ENCODE measurements around the gene SHB.

SHB gene

DNA sequence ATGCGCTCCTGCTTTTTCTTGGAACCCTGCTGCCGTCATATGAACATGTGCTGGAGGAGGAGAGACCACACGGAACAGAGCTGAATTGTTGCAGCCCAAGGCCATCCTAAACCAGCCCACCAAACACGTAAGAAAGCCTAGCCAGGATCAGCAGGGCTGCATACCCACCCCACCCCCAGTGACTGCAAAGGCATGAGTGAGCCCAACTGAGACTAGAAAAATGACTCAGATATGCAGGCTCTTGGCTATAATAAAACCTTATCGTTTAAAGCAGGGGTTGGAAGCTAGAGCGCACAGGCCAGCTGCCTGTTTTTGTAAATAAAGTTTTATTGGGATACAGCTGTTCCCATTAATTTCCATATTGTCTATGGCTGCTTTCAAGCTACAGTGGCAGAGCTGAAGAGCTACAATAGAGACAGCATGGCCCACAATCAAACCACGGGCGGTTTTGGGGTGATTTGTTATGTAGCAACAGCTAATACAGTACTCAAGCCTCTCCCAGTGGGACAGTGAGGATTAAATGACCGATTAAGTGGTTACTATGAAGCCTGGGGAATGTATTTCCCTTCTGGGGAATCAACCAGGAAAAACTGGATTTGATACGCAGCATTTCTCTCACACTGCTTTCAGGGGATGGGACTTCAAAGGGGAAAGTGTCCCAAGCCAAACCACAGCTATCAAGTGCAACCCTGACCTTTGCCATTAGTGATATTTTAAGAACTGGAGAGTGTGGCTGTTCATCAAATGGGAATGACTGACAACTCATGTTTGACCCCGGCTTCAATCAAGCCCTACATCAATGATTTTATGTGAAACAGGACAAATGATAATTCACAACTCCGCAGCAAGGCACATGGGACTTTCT lies 6.3 kb downstream of the SHB start:
- peaks cover 0 to 5% of the 10 kb centered on the region in 2 donors for H3K36me3 ChIP-seq (ENCODE audit: control insufficient read depth in 1 of 2, insufficient read depth in 2 of 2, low read length in 2 of 2)
- H3K9me3 ChIP-seq (ENCODE audit: control insufficient read depth in 1 of 2, low read length in 2 of 2), result no peaks in the 10 kb centered on the region
- H3K27me3 ChIP-seq (ENCODE audit: control insufficient read depth in 1 of 2, insufficient read depth in 2 of 2, low read length in 2 of 2), result no peaks in the 10 kb centered on the region
- H3K9ac ChIP-seq (ENCODE audit: low read depth in 1 of 2, low read length in 2 of 2), result no peak overlapping the region
- no peak overlapping the region for H3K4me3 ChIP-seq (ENCODE audit: low read depth in 1 of 2, low read length in 2 of 2)
- no peak overlapping the region for H3K27ac ChIP-seq (ENCODE audit: low read depth, low read length)
- peaks cover 57 to 58% of the 10 kb centered on the region in 2 donors for H3K4me1 ChIP-seq (ENCODE audit: control insufficient read depth in 1 of 2, insufficient read depth in 2 of 2, low read length in 2 of 2)

DNA sequence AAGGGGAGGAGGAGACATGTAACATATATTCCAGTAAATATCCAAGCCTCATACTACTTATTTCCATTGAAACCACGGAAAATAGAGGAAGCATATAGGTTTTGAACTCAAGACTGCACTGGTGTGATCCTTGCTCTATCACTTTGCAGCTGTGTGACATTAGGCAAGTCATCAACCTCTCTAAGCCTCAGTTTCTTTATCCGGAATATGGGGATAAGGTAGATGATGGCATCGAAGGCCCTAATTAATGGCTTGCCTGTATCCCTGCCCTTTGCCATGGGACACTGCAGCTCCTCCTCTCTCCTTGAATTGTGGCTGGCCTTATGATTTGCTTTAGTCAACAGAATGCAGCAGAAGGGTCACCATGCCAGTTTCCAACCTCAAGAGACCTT lies 6.9 kb downstream of the SHB start:
- no peak overlapping the region for H3K9ac ChIP-seq (ENCODE audit: low read depth in 1 of 2, low read length in 2 of 2)
- no peaks in the 10 kb centered on the region for H3K9me3 ChIP-seq (ENCODE audit: control insufficient read depth in 1 of 2, low read length in 2 of 2)
- H3K4me1 ChIP-seq (ENCODE audit: control insufficient read depth in 1 of 2, insufficient read depth in 2 of 2, low read length in 2 of 2), result peaks cover 51 to 64% of the 10 kb centered on the region in 2 donors
- peaks cover 0 to 5% of the 10 kb centered on the region in 2 donors for H3K36me3 ChIP-seq (ENCODE audit: control insufficient read depth in 1 of 2, insufficient read depth in 2 of 2, low read length in 2 of 2)
- no peaks in the 10 kb centered on the region for H3K27me3 ChIP-seq (ENCODE audit: control insufficient read depth in 1 of 2, insufficient read depth in 2 of 2, low read length in 2 of 2)
- no peak overlapping the region for H3K4me3 ChIP-seq (ENCODE audit: low read depth in 1 of 2, low read length in 2 of 2)
- no peak overlapping the region for H3K27ac ChIP-seq (ENCODE audit: low read depth, low read length)

DNA sequence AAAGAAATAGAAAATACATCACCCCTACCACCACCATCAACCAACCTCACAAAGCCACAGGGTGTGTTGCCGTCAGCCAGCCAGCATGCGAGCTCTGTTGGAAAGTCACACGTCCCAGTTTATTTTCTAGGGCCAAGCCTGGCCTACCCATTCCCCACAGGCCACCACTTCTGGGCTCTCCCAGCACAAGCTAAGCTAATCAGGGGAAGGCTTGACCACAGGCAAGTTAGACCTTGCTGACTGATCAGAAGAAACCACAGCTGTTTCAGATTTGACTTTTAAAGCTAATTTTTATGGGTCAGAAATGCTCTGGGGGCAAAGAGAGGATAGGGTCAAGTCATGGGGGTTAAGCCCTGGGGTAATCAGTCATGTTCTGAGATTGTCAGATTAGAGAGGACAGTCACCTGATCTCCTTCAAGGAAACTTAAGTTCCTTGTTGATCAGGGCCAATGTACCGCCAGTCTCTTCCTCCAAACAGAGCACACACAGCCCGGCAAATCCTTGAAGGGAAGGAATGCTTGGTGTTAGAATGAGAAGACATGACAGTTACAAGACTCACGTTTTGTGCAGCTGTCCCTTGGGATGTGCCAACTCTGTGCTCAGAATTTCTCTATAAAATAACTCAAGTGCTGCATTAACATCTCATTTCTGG lies 7.6 kb downstream of the SHB start:
- peaks cover 45 to 57% of the 10 kb centered on the region in 2 donors for H3K4me1 ChIP-seq (ENCODE audit: control insufficient read depth in 1 of 2, insufficient read depth in 2 of 2, low read length in 2 of 2)
- H3K36me3 ChIP-seq (ENCODE audit: control insufficient read depth in 1 of 2, insufficient read depth in 2 of 2, low read length in 2 of 2), result peaks cover 0 to 5% of the 10 kb centered on the region in 2 donors
- no peak overlapping the region for H3K4me3 ChIP-seq (ENCODE audit: low read depth in 1 of 2, low read length in 2 of 2)
- no peak overlapping the region for H3K9ac ChIP-seq (ENCODE audit: low read depth in 1 of 2, low read length in 2 of 2)
- H3K9me3 ChIP-seq (ENCODE audit: control insufficient read depth in 1 of 2, low read length in 2 of 2), result no peaks in the 10 kb centered on the region
- H3K27me3 ChIP-seq (ENCODE audit: control insufficient read depth in 1 of 2, insufficient read depth in 2 of 2, low read length in 2 of 2), result no peaks in the 10 kb centered on the region
- no peak overlapping the region for H3K27ac ChIP-seq (ENCODE audit: low read depth, low read length)

DNA sequence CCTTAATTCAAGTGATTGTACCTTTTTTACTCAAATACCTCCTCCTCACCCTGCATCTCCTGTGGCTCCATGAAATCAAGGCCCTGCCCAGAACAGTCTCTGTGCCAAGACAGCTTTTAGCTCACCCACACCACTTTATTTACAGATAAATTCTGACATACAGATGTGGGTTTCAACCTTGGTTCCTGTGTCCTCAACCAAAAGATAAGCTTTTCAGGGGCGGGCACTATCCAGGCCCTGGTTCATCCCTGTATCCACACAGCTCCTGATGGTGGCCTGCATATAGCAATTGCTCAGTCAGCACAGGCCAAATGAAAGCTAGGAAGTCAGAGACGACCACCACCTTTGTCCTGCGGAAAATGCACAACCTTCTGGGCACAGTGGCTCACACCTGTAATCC lies 8.3 kb downstream of the SHB start:
- peaks cover 0 to 5% of the 10 kb centered on the region in 2 donors for H3K36me3 ChIP-seq (ENCODE audit: control insufficient read depth in 1 of 2, insufficient read depth in 2 of 2, low read length in 2 of 2)
- H3K9me3 ChIP-seq (ENCODE audit: control insufficient read depth in 1 of 2, low read length in 2 of 2), result no peaks in the 10 kb centered on the region
- no peaks in the 10 kb centered on the region for H3K27me3 ChIP-seq (ENCODE audit: control insufficient read depth in 1 of 2, insufficient read depth in 2 of 2, low read length in 2 of 2)
- no peak overlapping the region for H3K27ac ChIP-seq (ENCODE audit: low read depth, low read length)
- peaks cover 38 to 49% of the 10 kb centered on the region in 2 donors for H3K4me1 ChIP-seq (ENCODE audit: control insufficient read depth in 1 of 2, insufficient read depth in 2 of 2, low read length in 2 of 2)
- no peak overlapping the region for H3K4me3 ChIP-seq (ENCODE audit: low read depth in 1 of 2, low read length in 2 of 2)
- no peak overlapping the region for H3K9ac ChIP-seq (ENCODE audit: low read depth in 1 of 2, low read length in 2 of 2)

DNA sequence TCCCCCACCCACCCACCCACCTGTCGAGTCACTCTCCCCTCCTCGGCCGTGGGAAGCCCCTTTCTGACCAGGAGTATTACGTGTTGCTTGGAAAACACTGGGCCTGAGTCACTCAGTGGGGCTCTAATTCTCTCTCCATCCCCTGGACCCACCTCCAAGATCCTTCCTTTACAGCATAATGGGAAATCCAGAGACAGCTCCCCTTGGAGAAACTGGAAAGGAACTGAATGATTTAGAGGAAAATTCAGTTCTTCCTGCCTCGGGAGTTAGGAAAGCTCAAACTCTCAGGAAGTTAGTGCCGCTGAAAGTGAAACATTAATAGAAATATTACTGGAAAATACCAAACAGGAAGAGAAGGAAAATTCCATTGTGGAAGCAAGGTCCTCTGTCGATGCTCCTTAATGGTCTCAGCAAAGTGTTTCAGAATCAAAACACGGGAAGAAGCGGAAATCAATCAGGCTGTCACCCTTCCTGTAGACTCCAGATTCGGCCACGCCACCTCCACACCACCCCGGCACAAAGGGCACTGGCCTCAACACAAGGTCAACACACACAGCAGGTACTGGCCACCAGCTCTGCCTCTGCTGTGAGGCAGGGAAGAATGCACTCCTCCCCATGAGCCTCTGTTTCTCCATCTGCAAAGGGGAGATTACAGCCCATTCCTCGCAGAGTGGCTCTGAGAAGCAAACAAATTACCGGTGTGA lies 9.6 kb downstream of the SHB start:
- no peak overlapping the region for H3K9ac ChIP-seq (ENCODE audit: low read depth in 1 of 2, low read length in 2 of 2)

DNA sequence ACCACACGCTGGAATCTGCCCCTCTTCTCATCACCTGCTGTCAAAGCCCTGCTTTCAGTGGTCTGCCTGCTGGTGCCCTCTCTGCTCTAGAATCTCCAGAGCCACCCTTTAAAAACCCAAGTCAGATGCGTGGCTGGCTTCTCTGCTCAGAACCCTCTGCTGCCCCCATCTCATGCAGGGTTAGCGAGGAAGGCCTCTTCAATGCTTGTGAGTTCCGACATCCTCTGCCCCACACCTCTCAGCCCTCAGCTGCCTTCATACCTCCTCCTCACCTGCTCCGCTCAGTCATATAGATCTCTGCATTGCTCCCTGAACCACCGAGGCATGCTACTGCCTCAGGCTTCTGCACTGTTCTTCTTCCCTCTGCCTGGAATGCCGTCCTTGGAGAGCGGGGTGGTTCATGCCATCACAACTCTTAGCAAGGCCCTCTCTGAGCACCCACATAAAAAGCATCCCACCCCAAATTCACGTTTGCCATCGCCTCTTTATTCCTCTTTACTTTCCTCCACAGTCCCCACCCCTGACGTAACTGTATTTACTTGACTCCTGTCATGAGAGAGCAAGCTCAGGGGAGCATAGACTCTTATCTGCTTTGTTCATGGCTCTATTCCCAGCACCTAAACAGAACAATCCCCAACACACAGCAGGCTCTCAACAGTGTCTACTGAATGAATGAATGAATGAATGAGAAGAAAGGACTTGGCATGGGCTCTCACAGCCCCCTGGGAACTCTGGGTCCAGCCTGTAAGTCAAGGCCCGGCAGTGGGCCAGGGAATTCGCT lies 10.4 kb downstream of the SHB start:
- Histone ChIP-seq H3K4me1 (ENCODE audit: control insufficient read depth in 1 of 2, insufficient read depth in 2 of 2, low read length in 2 of 2) (peaks cover 21 to 33% of the 10 kb centered on the region in 2 donors), H3K9me3 (ENCODE audit: control insufficient read depth in 1 of 2, low read length in 2 of 2) (no peaks in the 10 kb centered on the region), H3K27ac (ENCODE audit: low read depth, low read length) (no peak overlapping the region), H3K27me3 (ENCODE audit: control insufficient read depth in 1 of 2, insufficient read depth in 2 of 2, low read length in 2 of 2) (no peaks in the 10 kb centered on the region), H3K9ac (ENCODE audit: low read depth in 1 of 2, low read length in 2 of 2) (no peak overlapping the region), H3K36me3 (ENCODE audit: control insufficient read depth in 1 of 2, insufficient read depth in 2 of 2, low read length in 2 of 2) (peaks cover 0 to 5% of the 10 kb centered on the region in 2 donors), H3K4me3 (ENCODE audit: low read depth in 1 of 2, low read length in 2 of 2) (no peak overlapping the region)

More for the DNA sequence above, 9.6 kb downstream of the SHB start:
- H3K27me3 ChIP-seq (ENCODE audit: control insufficient read depth in 1 of 2, insufficient read depth in 2 of 2, low read length in 2 of 2), result no peaks in the 10 kb centered on the region
- no peak overlapping the region for H3K27ac ChIP-seq (ENCODE audit: low read depth, low read length)
- peaks cover 28 to 40% of the 10 kb centered on the region in 2 donors for H3K4me1 ChIP-seq (ENCODE audit: control insufficient read depth in 1 of 2, insufficient read depth in 2 of 2, low read length in 2 of 2)
- no peak overlapping the region for H3K4me3 ChIP-seq (ENCODE audit: low read depth in 1 of 2, low read length in 2 of 2)
- peaks cover 0 to 5% of the 10 kb centered on the region in 2 donors for H3K36me3 ChIP-seq (ENCODE audit: control insufficient read depth in 1 of 2, insufficient read depth in 2 of 2, low read length in 2 of 2)
- no peaks in the 10 kb centered on the region for H3K9me3 ChIP-seq (ENCODE audit: control insufficient read depth in 1 of 2, low read length in 2 of 2)

DNA sequence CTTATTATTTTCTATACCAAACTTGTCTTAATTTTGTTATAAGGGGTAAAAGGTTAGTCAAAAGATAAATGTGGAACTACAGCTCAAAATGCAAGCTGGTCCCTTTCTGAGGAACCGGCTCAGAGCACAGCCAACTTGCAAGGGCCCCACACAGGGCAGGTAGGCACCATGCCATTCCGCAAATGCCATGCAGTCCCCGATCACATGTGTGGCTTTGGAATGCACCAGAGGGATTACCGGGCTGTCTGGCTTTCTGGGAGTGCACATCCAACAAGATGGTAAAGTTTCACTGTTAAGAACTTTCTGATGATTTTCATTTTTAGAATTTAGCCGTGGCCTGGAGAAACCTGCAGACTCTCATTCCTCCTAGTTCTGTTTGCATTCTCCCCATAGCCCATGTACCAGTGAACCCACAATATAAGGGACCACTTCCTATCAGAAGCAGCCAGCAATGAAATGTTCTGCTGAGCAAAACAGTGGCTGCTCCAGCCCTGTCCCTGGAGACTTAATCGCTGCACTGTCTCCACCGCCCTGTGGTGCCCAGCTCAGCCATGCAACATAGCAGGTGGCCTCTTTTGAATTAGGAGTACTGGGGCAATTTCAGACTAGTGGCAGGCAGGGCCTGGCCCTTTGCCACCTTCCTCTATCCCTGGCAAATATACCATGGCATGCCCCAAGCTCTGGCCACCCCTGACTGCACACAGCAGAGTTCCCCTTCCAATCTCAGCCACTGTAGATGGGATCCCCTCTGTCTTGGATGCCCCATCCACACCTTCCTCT lies 11.4 kb downstream of the SHB start:
- no peak overlapping the region for H3K9ac ChIP-seq (ENCODE audit: low read depth in 1 of 2, low read length in 2 of 2)
- peaks cover 13 to 23% of the 10 kb centered on the region in 2 donors for H3K4me1 ChIP-seq (ENCODE audit: control insufficient read depth in 1 of 2, insufficient read depth in 2 of 2, low read length in 2 of 2)
- no peaks in the 10 kb centered on the region for H3K9me3 ChIP-seq (ENCODE audit: control insufficient read depth in 1 of 2, low read length in 2 of 2)
- H3K4me3 ChIP-seq (ENCODE audit: low read depth in 1 of 2, low read length in 2 of 2), result no peak overlapping the region
- no peak overlapping the region for H3K27ac ChIP-seq (ENCODE audit: low read depth, low read length)
- no peaks in the 10 kb centered on the region for H3K27me3 ChIP-seq (ENCODE audit: control insufficient read depth in 1 of 2, insufficient read depth in 2 of 2, low read length in 2 of 2)
- peaks cover 0 to 5% of the 10 kb centered on the region in 2 donors for H3K36me3 ChIP-seq (ENCODE audit: control insufficient read depth in 1 of 2, insufficient read depth in 2 of 2, low read length in 2 of 2)

DNA sequence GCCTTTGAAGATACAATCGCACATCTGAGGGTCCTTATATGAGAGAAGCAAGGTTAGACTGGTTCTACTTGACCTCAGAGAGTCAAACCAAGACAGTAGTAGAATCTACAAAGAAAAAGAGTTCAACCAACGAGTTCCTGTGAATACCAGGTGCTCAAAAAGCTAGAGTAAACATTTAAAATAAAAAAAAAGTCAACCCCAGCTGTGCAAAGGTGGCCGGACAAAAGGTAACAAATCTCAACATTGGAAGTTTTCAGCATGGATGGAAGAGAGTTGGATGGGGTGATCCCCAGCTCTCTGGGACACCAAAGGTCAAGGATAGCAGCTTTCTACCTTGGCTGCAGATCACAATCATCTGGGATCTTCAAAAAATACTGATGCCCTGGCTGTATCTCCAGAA lies 14.4 kb downstream of the SHB start:
- Histone ChIP-seq H3K9me3 (ENCODE audit: control insufficient read depth in 1 of 2, low read length in 2 of 2) (no peaks in the 10 kb centered on the region), H3K9ac (ENCODE audit: low read depth in 1 of 2, low read length in 2 of 2) (no peak overlapping the region), H3K4me3 (ENCODE audit: low read depth in 1 of 2, low read length in 2 of 2) (no peak overlapping the region), H3K27me3 (ENCODE audit: control insufficient read depth in 1 of 2, insufficient read depth in 2 of 2, low read length in 2 of 2) (no peaks in the 10 kb centered on the region), H3K36me3 (ENCODE audit: control insufficient read depth in 1 of 2, insufficient read depth in 2 of 2, low read length in 2 of 2) (peaks cover 0 to 4% of the 10 kb centered on the region in 2 donors), H3K27ac (ENCODE audit: low read depth, low read length) (no peak overlapping the region), H3K4me1 (ENCODE audit: control insufficient read depth in 1 of 2, insufficient read depth in 2 of 2, low read length in 2 of 2) (peaks cover 9 to 24% of the 10 kb centered on the region in 2 donors)
